HCT116 (cell line): Measurements from ENCODE around the gene MRPL11.

ENCODE experiments used
- CEBPB ChIP-seq: IDR thresholded peaks from 2 replicates; pipeline ENCODE4 v1.6.1; 2012; ENCODE audit warnings: low read depth
- ELF1 ChIP-seq: IDR thresholded peaks from 2 replicates; pipeline ENCODE4 v1.6.1; 2012; ENCODE audit warnings: low read depth, borderline replicate concordance
- EZH2 ChIP-seq: fragments of 200-600 bp; sonication (generic); IDR thresholded peaks from 2 replicates; pipeline ENCODE4 v1.6.1; 2017; ENCODE audit warnings: antibody characterized with exemption, mixed run types
- EZH2phosphoT487 ChIP-seq: fragments of 200-600 bp; IDR thresholded peaks from 2 replicates; pipeline ENCODE4 v1.6.1; 2018; ENCODE audit warnings: antibody characterized with exemption, borderline replicate concordance
- POLR2A ChIP-seq: IDR thresholded peaks from 2 replicates; pipeline ENCODE4 v1.7.0; 2011; ENCODE audit warnings: borderline replicate concordance; ENCODE audit not compliant: insufficient read depth, insufficient read length; ENCODE audit errors: extremely low read depth
- POLR2AphosphoS5 ChIP-seq: IDR thresholded peaks from 2 replicates; pipeline ENCODE4 v1.6.1; 2011; ENCODE audit warnings: mild to moderate bottlenecking, low read depth, low read length, moderate library complexity
- RAD21 ChIP-seq: IDR thresholded peaks from 2 replicates; pipeline ENCODE4 v1.6.1; 2012; ENCODE audit warnings: low read depth, mild to moderate bottlenecking
- ZFX ChIP-seq: fragments of 450-650 bp; IDR thresholded peaks from 2 replicates; pipeline ENCODE4 v1.6.1; 2017
- ZNF274 ChIP-seq: fragments of 200-500 bp; sonication (Bioruptor generic); IDR thresholded peaks from 2 replicates; pipeline ENCODE4 v1.6.1; 2014; ENCODE audit warnings: mild to moderate bottlenecking, low read depth, low read length, inconsistent platforms
- TF ChIP-seq, protein P1 (sequence below), 3 experiments: fragments of 200-600 bp in 1 of 3; sonication (generic) in 1 of 3; IDR thresholded peaks in 2 of 3; conservative IDR thresholded peaks in 1 of 3; 2 replicates each; pipeline ENCODE4 v1.5.1; 2012 to 2017; ENCODE audit warnings: low read depth in 2 of 3, low read length in 2 of 3, antibody characterized with exemption in 1 of 3, borderline replicate concordance in 1 of 3, control low read depth in 1 of 3, mild to moderate bottlenecking in 1 of 3, mixed read lengths in 1 of 3, mixed run types in 1 of 3, moderate library complexity in 1 of 3; ENCODE audit not compliant: insufficient read depth in 1 of 3

DNA sequence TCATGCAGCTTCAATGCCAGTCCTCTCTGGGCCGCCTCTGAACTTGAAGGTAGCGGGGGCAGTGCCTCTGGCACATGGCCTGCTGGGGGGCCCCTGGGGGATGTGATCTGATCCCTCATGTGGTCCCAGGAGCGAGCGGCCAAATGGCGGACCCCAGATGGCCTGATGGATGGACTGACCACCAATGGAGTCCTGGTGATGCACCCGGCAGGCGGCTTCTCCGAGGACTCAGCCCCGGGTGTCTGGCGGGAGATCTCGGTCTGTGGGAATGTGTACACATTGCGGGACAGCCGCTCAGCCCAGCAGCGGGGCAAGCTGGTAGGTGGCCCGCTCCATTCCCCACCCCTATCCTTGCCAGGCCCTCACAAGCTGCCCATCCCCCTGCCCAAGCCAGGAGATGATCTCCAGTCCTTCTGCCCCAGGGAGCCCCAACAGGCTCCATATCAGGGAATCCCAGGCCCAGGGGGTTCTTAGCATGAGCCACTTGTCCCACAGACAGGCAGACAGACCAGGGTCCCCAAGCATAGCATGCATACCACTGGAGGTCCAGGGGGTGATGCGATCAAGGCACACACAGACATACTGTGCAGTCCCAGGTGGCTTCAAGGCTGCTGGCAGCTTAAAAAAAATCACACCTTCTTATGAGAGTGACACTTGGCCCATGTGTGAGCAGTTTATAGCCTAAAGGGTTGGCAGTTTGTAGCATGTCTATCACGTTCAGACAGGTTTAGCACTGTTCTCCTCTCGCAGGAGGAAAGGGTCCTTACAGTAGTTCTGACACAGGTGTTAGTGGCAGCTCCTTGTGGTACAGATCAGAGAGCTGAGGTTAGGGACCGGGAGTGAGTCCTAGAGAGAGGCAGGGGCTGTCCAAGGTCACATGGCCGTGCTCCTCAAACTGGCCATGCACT is 35.2 kb upstream of the MRPL11 start:
- TF ChIP-seq POLR2AphosphoS5, result no peak
- no peak for TF ChIP-seq POLR2A
- TF ChIP-seq EZH2, result no peak
- TF ChIP-seq ZNF274, result no peak
- TF ChIP-seq ZFX, result no peak
- TF ChIP-seq RAD21, result no peak
- TF ChIP-seq, protein P1, sequence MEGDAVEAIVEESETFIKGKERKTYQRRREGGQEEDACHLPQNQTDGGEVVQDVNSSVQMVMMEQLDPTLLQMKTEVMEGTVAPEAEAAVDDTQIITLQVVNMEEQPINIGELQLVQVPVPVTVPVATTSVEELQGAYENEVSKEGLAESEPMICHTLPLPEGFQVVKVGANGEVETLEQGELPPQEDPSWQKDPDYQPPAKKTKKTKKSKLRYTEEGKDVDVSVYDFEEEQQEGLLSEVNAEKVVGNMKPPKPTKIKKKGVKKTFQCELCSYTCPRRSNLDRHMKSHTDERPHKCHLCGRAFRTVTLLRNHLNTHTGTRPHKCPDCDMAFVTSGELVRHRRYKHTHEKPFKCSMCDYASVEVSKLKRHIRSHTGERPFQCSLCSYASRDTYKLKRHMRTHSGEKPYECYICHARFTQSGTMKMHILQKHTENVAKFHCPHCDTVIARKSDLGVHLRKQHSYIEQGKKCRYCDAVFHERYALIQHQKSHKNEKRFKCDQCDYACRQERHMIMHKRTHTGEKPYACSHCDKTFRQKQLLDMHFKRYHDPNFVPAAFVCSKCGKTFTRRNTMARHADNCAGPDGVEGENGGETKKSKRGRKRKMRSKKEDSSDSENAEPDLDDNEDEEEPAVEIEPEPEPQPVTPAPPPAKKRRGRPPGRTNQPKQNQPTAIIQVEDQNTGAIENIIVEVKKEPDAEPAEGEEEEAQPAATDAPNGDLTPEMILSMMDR (IDR thresholded peaks at IDR 0.05 in 2 of 3, conservative IDR thresholded peaks at IDR 0.05 in 1 of 3; ENCODE audit: borderline replicate concordance in 1 of 3, insufficient read depth in 1 of 3, low read depth in 2 of 3, low read length in 2 of 3), result no peak
- no peak for TF ChIP-seq CEBPB
- no peak for TF ChIP-seq EZH2phosphoT487
- TF ChIP-seq ELF1, result no peak
